ENCODE data around the gene DNAJC25.

Gene DNAJC25

GRCh38 chr9:111627260-111627963 is 3.7 kb upstream of the DNAJC25 start:
- no peak for DNase-seq (ENCODE audit: extremely low read depth, low read depth)
- no peak for TF ChIP-seq CTCF (IDR thresholded peaks at IDR 0.05; ENCODE audit: low read depth, low read length)

- no peak for DNase-seq (ENCODE audit: extremely low read depth, low read depth)
- TF ChIP-seq CTCF (IDR thresholded peaks at IDR 0.05; ENCODE audit: low read depth, low read length): no peak
Observed at GRCh38 chr9:111628411-111628810, 2.7 kb upstream of the DNAJC25 start.

GRCh38 chr9:111630182-111630963 is 761 bp upstream of the DNAJC25 start:
- no peak for TF ChIP-seq CTCF (IDR thresholded peaks at IDR 0.05; ENCODE audit: low read depth, low read length)
- DNase-seq (ENCODE audit: extremely low read depth, low read depth): no peak

- TF ChIP-seq CTCF (IDR thresholded peaks at IDR 0.05; ENCODE audit: low read depth, low read length): no peak
- DNase-seq (ENCODE audit: extremely low read depth, low read depth): no peak
Observed at GRCh38 chr9:111630964-111631213, 245 bp upstream of the DNAJC25 start.

- no peak for DNase-seq (ENCODE audit: extremely low read depth, low read depth)
- no peak for TF ChIP-seq CTCF (IDR thresholded peaks at IDR 0.05; ENCODE audit: low read depth, low read length)
Observed at GRCh38 chr9:111632060-111632459, 926 bp downstream of the DNAJC25 start.

- DNase-seq (ENCODE audit: extremely low read depth, low read depth): no peak
- no peak for TF ChIP-seq CTCF (IDR thresholded peaks at IDR 0.05; ENCODE audit: low read depth, low read length)
Observed at GRCh38 chr9:111632695-111633388, 1.7 kb downstream of the DNAJC25 start.

GRCh38 chr9:111633389-111633736 is 2.2 kb downstream of the DNAJC25 start:
- no peak for TF ChIP-seq CTCF (IDR thresholded peaks at IDR 0.05; ENCODE audit: low read depth, low read length)
- DNase-seq (ENCODE audit: extremely low read depth, low read depth): no peak
